ENCODE data around the gene OTX2.

- no peak for TF ChIP-seq ZNF274 (IDR thresholded peaks at IDR 0.05; ENCODE audit: low read depth, low read length)
- no peak for TF ChIP-seq YY1 (IDR thresholded peaks at IDR 0.05; ENCODE audit: insufficient read depth, insufficient read length)
- no peak for TF ChIP-seq SUZ12 (IDR thresholded peaks at IDR 0.05; ENCODE audit: extremely low read depth, insufficient read depth, insufficient read length)
Measured at GRCh38 chr14:56797569-56798446, 12.5 kb downstream of the OTX2 start.
